ENCODE results near the gene EDAR. TPM values are rescaled to one million over a fixed set of nuclear protein-coding genes. Genes with fewer than 3 reads are reported as not detected.

Gene EDAR
- total RNA-seq, 1 donor from 2014 or later, result not detected

DNA sequence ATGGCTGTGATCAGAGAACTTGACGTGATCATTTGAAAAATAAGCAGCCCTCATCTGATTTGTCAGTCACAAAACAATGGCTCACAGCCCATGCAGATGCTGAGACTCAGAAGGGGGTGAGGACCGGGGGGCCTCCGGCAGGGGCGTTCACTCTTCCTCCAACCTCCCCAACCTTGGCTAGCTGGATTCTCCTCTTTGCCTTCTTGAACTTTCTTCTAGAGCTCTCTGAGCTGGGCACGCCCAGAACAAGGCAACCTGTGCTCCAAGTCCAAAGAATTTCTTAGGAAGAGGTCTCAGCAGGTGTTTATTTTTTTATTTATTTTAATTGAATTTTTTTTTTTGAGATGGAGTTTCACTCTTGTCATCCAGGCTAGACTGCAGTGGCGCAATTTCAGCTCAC lies 16.4 kb downstream of the EDAR start:
- DNase-seq (ENCODE audit: low read depth, low spot score), result no peak
- TF ChIP-seq, protein P1, sequence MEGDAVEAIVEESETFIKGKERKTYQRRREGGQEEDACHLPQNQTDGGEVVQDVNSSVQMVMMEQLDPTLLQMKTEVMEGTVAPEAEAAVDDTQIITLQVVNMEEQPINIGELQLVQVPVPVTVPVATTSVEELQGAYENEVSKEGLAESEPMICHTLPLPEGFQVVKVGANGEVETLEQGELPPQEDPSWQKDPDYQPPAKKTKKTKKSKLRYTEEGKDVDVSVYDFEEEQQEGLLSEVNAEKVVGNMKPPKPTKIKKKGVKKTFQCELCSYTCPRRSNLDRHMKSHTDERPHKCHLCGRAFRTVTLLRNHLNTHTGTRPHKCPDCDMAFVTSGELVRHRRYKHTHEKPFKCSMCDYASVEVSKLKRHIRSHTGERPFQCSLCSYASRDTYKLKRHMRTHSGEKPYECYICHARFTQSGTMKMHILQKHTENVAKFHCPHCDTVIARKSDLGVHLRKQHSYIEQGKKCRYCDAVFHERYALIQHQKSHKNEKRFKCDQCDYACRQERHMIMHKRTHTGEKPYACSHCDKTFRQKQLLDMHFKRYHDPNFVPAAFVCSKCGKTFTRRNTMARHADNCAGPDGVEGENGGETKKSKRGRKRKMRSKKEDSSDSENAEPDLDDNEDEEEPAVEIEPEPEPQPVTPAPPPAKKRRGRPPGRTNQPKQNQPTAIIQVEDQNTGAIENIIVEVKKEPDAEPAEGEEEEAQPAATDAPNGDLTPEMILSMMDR (conservative IDR thresholded peaks at IDR 0.05), result no peak
- no peaks in the 10 kb centered on the region for H3K9me3 Mint-ChIP-seq
- H3K27me3 Mint-ChIP-seq (ENCODE audit: low read depth), result peaks cover 3% of the 10 kb centered on the region
- H3K4me1 Mint-ChIP-seq, result no peaks in the 10 kb centered on the region
- H3K27ac Mint-ChIP-seq (ENCODE audit: unreplicated experiment), result no peak overlapping the region
- H3K36me3 Mint-ChIP-seq (ENCODE audit: low read depth), result no peaks in the 10 kb centered on the region
- H3K4me3 Mint-ChIP-seq, result no peak overlapping the region

DNA sequence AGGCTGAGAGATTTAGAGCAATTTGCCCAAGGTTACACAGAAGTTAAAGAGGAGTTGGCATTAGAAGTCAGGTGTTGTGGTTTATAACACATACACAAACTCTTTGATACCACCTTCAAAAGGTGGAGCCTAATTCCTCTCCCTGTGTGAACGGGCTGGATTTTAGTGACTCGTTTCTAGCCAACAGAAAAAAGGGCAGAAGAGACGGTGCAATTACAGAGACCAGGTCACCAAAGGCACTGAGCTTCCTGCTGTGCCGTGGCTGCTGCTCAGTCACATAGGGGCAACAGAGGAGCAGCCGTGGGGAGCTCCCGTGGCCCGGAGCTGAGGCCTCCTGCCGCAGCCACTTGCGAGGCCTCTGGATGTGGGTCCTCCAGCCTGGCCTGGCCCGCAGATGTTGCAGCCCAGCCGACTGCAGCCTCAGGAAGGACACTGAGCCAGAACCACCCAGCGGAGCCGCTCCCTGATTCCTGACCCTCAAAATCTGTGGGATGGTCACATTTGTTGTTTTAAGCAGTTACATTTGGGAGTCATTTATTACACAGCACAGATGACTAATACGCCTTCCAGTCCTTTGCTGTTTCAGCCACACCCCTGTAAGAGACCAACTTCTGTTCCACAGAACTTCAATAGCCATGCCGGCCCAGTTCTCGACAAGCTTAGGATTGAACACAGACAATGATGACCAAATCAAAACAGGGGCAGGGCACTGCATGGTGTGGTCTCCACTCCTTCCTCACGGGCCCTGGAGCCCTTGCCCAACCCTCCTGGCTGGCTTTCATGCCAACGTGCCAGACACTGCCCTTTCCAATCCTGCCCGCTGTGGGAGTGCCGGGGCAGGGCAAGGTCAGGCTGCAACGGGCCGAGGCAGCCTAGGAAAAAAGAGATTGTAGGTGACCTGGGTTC lies 17.1 kb downstream of the EDAR start:
- H3K4me1 Mint-ChIP-seq, result no peaks in the 10 kb centered on the region
- peaks cover 3% of the 10 kb centered on the region for H3K27me3 Mint-ChIP-seq (ENCODE audit: low read depth)
- H3K27ac Mint-ChIP-seq (ENCODE audit: unreplicated experiment), result no peak overlapping the region
- H3K36me3 Mint-ChIP-seq (ENCODE audit: low read depth), result no peaks in the 10 kb centered on the region
- TF ChIP-seq, protein P1 (conservative IDR thresholded peaks at IDR 0.05), result no peak
- no peak for DNase-seq (ENCODE audit: low read depth, low spot score)
- H3K4me3 Mint-ChIP-seq, result no peak overlapping the region
- no peaks in the 10 kb centered on the region for H3K9me3 Mint-ChIP-seq

DNA sequence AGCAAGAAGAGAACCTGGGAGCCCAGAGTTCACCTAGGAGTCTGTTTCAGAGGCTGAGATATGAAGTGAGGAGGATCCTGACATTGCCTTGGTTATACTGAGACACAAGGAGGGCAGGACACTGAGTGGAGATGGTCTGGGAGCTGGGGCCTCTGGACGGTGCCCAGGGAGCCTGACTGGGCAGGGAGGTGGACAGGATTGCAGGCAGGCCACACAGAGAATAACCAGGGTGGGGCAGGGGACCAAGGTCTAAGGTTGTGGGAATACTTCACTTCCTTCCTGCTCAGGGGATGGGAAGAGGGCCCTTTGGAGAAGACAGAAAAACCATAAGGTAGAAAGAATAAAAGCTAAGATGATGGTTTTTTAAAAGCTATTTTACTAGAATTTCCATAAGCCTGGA lies 18.7 kb downstream of the EDAR start:
- TF ChIP-seq, protein P1 (conservative IDR thresholded peaks at IDR 0.05), result no peak
- H3K4me1 Mint-ChIP-seq, result no peaks in the 10 kb centered on the region
- DNase-seq (ENCODE audit: low read depth, low spot score), result no peak
- no peak overlapping the region for H3K4me3 Mint-ChIP-seq
- H3K36me3 Mint-ChIP-seq (ENCODE audit: low read depth), result no peaks in the 10 kb centered on the region
- H3K27me3 Mint-ChIP-seq (ENCODE audit: low read depth), result no peaks in the 10 kb centered on the region
- H3K9me3 Mint-ChIP-seq, result no peaks in the 10 kb centered on the region
- H3K27ac Mint-ChIP-seq (ENCODE audit: unreplicated experiment), result no peak overlapping the region

DNA sequence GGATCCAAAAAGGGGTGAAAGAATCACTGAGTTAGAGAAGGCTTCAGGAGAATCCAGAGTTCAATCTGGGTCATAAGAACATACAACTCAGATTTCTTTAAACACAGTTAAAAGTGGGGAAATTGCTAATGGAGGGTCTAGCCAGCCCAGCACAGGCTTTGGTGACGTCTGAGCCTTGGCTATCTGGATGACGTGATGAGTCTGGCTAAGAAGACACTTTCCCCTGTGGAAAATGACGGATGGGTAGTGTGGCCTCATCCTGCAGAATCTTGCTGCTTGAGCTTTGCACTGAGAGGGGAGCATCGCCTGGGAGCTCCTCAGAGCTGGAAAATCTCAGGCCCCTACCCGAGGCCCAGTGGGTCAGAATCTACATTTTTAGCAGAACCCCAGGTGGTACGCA lies 19.2 kb downstream of the EDAR start:
- no peak for DNase-seq (ENCODE audit: low read depth, low spot score)
- H3K27me3 Mint-ChIP-seq (ENCODE audit: low read depth), result no peaks in the 10 kb centered on the region
- no peaks in the 10 kb centered on the region for H3K36me3 Mint-ChIP-seq (ENCODE audit: low read depth)
- H3K4me3 Mint-ChIP-seq, result no peak overlapping the region
- no peak overlapping the region for H3K27ac Mint-ChIP-seq (ENCODE audit: unreplicated experiment)
- H3K9me3 Mint-ChIP-seq, result no peaks in the 10 kb centered on the region
- TF ChIP-seq, protein P1 (conservative IDR thresholded peaks at IDR 0.05), result no peak
- H3K4me1 Mint-ChIP-seq, result no peaks in the 10 kb centered on the region

DNA sequence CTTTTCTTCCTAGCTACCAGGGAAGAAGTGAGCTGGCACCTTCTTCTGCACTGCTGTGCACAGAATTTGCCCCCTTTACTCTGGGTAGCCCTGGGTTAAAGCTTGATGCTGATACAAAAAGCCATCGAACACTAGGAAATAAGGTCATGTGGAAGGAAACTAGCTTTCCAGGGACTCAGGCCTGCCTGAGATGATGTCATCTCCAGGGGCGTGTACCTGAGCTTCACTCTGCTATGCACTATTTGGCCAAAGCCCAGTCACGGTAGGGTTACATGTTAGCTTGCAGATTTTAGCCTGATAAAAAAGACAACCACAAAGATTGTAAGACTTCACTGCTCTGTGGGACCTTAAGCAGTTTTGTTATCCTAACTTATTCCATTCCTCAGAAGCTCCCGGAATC lies 20.4 kb downstream of the EDAR start:
- no peaks in the 10 kb centered on the region for H3K27me3 Mint-ChIP-seq (ENCODE audit: low read depth)
- H3K4me3 Mint-ChIP-seq, result no peak overlapping the region
- H3K4me1 Mint-ChIP-seq, result no peaks in the 10 kb centered on the region
- no peak for DNase-seq (ENCODE audit: low read depth, low spot score)
- no peak overlapping the region for H3K27ac Mint-ChIP-seq (ENCODE audit: unreplicated experiment)
- H3K36me3 Mint-ChIP-seq (ENCODE audit: low read depth), result no peaks in the 10 kb centered on the region
- no peaks in the 10 kb centered on the region for H3K9me3 Mint-ChIP-seq
- TF ChIP-seq, protein P1 (conservative IDR thresholded peaks at IDR 0.05), result no peak

All from neural crest cell (in vitro differentiated cells).